Tibial nerve (tissue), 4 donors: Measurements from ENCODE around the gene ZC3H12A.

ENCODE experiments used
- CTCF ChIP-seq, 5 experiments: fragments of 200-600 bp in 3 of 5; fragments of 450-650 bp in 2 of 5; sonication (generic) in 3 of 5; IDR thresholded peaks; one replicate each; pipeline ENCODE4 v1.5.1; 2016 to 2019; ENCODE audit warnings: antibody characterized with exemption in 5 of 5, mild to moderate bottlenecking in 3 of 5, moderate library complexity in 2 of 5
- EP300 ChIP-seq, 2 donors: sonication (generic); formaldehyde crosslinking; IDR thresholded peaks; one replicate each; pipeline ENCODE4 v1.6.1; 2017; ENCODE audit warnings: antibody characterized with exemption in 2 of 2, mild to moderate bottlenecking in 1 of 2
- POLR2A ChIP-seq, 2 donors: fragments of 450-650 bp; IDR thresholded peaks; one replicate each; pipeline ENCODE4 v1.6.1; 2017; ENCODE audit warnings: antibody characterized with exemption in 2 of 2, mild to moderate bottlenecking in 2 of 2, moderate library complexity in 2 of 2

- no peak for TF ChIP-seq CTCF (IDR thresholded peaks at IDR 0.05)
- TF ChIP-seq POLR2A (IDR thresholded peaks at IDR 0.05) = no peak
- no peak for TF ChIP-seq EP300 (IDR thresholded peaks at IDR 0.05)
Measured at GRCh38 chr1:37449936-37450335, 24.4 kb upstream of the ZC3H12A start.
